Kidney (tissue), 14 donors: ENCODE measurements around the gene GUCY1B1. TPM values are rescaled to one million over a fixed set of nuclear protein-coding genes. Genes with fewer than 3 reads are reported as not detected.

Experiments used
- DNase-seq, 5 donors: peaks; one replicate each; pipeline ENCODE4 v3.0.0-alpha.2; 2013 to 2020
- FAIRE-seq: peaks from 2 replicates; lab custom pipeline; 2012; peaks lifted over from hg19 to GRCh38; lab: Jason Lieb, UNC
- H3K27ac ChIP-seq, 2 donors: one replicate each; pipeline ENCODE4 v1.7.0; 2013; ENCODE audit warnings: low read depth in 2 of 2, low read length in 2 of 2, inconsistent platforms in 1 of 2
- H3K27me3 ChIP-seq: one replicate; pipeline ENCODE4 v1.7.1; 2013; ENCODE audit warnings: low read length, inconsistent platforms; ENCODE audit not compliant: control insufficient read depth, insufficient read depth
- H3K36me3 ChIP-seq, 3 donors: one replicate each; pipeline versions ENCODE4 v1.7.0 to v1.7.1; 2013; ENCODE audit warnings: low read length in 3 of 3, control low read depth in 1 of 3, inconsistent platforms in 1 of 3; ENCODE audit not compliant: insufficient read depth in 3 of 3, control insufficient read depth in 2 of 3
- H3K4me1 ChIP-seq, 3 donors: one replicate each; pipeline versions ENCODE4 v1.7.0 to v1.7.1; 2013; ENCODE audit warnings: low read length in 3 of 3, inconsistent platforms in 1 of 3, low read depth in 1 of 3; ENCODE audit not compliant: control insufficient read depth in 2 of 3, insufficient read depth in 2 of 3
- H3K4me3 ChIP-seq, 3 donors: one replicate each; pipeline versions ENCODE4 v1.7.0 to v1.8.1; 2013; ENCODE audit warnings: low read length in 3 of 3, control low read depth in 1 of 3, inconsistent platforms in 1 of 3
- H3K9ac ChIP-seq, 3 donors: one replicate each; pipeline versions ENCODE4 v1.7.0 to v1.7.1; 2013; ENCODE audit warnings: low read length in 3 of 3, control low read depth in 1 of 3, inconsistent platforms in 1 of 3
- H3K9me3 ChIP-seq, 3 donors: one replicate each; pipeline versions ENCODE4 v1.7.0 to v1.7.1; 2013; ENCODE audit warnings: low read length in 3 of 3, control low read depth in 1 of 3, inconsistent platforms in 1 of 3; ENCODE audit not compliant: control insufficient read depth in 2 of 3, insufficient read depth in 1 of 3
- CTCF ChIP-seq: IDR thresholded peaks from 3 replicates; pipeline ENCODE4 v1.5.1; 2012; ENCODE audit warnings: mild to moderate bottlenecking, moderate library complexity, borderline replicate concordance; ENCODE audit not compliant: insufficient read depth; ENCODE audit errors: extremely low read depth
- intact Hi-C: fragments of 100-400 bp; cut with DNase I; formaldehyde crosslinking; loops from one replicate; pipeline ENCODE4 v1.11.1; 2022
- polyA plus RNA-seq: library from polyadenylated mRNA; stranded (reverse); fragments of 350-450 nt; fragmentation: Illumina TruSeq; extraction: RNeasy Lipid Tissue Mini Kit (QIAGEN cat#74804); gene quantifications from one replicate; pipeline ENCODE4 v1.2.3, GENCODE V29; 2014; ENCODE audit warnings: low read depth, low replicate concordance; ENCODE audit not compliant: insufficient read depth
- total RNA-seq: library from RNA; stranded (reverse); fragmentation: NEBNext Ultra II Directional; extraction: Animal tissue kit (Norgen Biotek cat#: 25700); gene quantifications from one replicate; pipeline ENCODE4 v1.2.1, GENCODE V29; 2021
- donor health status: control.
- donor health status: control.
- donor health status: control.
- donor health status: control.
- donor health status: control.
- donor health status: DM: yes; HTN: yes; CAD: no.
- donor health status: Normal renal cell carcinoma (clear cell type).

Gene GUCY1B1
- total and polyA plus RNA-seq, 2 donors from 2014 or later = 13.2 to 24.7 TPM

GRCh38 chr4:155820887-155821518 lies 62.2 kb downstream of the GUCY1B1 start:
- intact Hi-C loops = loop anchor here (10.0 kb wide), 1 partner anchor 114 kb away; no protein-coding TSS in a partner anchor
- Histone ChIP-seq H3K4me3 (no peak overlapping the region), H3K9me3 (no peaks in the 10 kb centered on the region), H3K27ac (no peak overlapping the region), H3K36me3 (no peaks in the 10 kb centered on the region), H3K9ac (no peak overlapping the region), H3K27me3 (no peaks in the 10 kb centered on the region), H3K4me1 (no peaks in the 10 kb centered on the region)
- FAIRE-seq = no peak
- TF ChIP-seq CTCF = no peak
- DNase-seq = no peak

- H3K27me3 ChIP-seq = no peaks in the 10 kb centered on the region
- H3K9ac ChIP-seq = no peak overlapping the region
- H3K4me1 ChIP-seq = no peaks in the 10 kb centered on the region
- no peak for TF ChIP-seq CTCF
- intact Hi-C loops = loop anchor here (10.0 kb wide), 1 partner anchor 112 kb away; no protein-coding TSS in a partner anchor
- FAIRE-seq = no peak
- H3K36me3 ChIP-seq = no peaks in the 10 kb centered on the region
- H3K27ac ChIP-seq = no peak overlapping the region
- DNase-seq = no peak
- H3K4me3 ChIP-seq = no peak overlapping the region
- no peaks in the 10 kb centered on the region for H3K9me3 ChIP-seq
Observed at GRCh38 chr4:155822572-155822971, 63.8 kb downstream of the GUCY1B1 start.

GRCh38 chr4:155828628-155829027 lies 69.8 kb downstream of the GUCY1B1 start:
- Histone ChIP-seq H3K9me3 (no peaks in the 10 kb centered on the region), H3K27me3 (no peaks in the 10 kb centered on the region), H3K27ac (no peak overlapping the region), H3K4me3 (no peak overlapping the region), H3K36me3 (no peaks in the 10 kb centered on the region), H3K4me1 (no peaks in the 10 kb centered on the region), H3K9ac (no peak overlapping the region)
- intact Hi-C loops = loop anchor here (10.0 kb wide), 1 partner anchor 106 kb away; no protein-coding TSS in a partner anchor
- TF ChIP-seq CTCF = no peak
- DNase-seq (no peak), FAIRE-seq (no peak)
